HepG2 (cell line): ENCODE measurements around the gene ARHGEF12. TPM values are rescaled to one million over a fixed set of nuclear protein-coding genes. Genes with fewer than 3 reads are reported as not detected.

Experiments
- ATAC-seq: fragments of 200-7000 bp; cut with Tn5 transposase; 3 replicates; pipeline ENCODE4 v1.9.1; 2020; ENCODE audit warnings: mild to moderate bottlenecking, moderate library complexity
- BruUV-seq: library from RNA; stranded (reverse); fragments of 400-500 nt; replicated peaks from 2 replicates; lab custom pipeline; 2021; lab: Mats Ljungman, UMichigan
- CTCF ChIA-PET: fragments of 300-600 bp; formaldehyde crosslinking; extraction: SDS; loops from one replicate; lab custom pipeline; 2021; ENCODE audit warnings: low total read pairs, inconsistent platforms, low intra/inter-chr PET ratio; lab: Yijun Ruan, JAX
- POLR2A ChIA-PET: fragments of 350-600 bp; sonication (Branson Sonifier 250); formaldehyde crosslinking; loops from one replicate; lab custom pipeline; 2020; ENCODE audit warnings: antibody characterized with exemption, inconsistent platforms; lab: Yijun Ruan, JAX
- DNase-seq: peaks from one replicate; pipeline ENCODE4 v3.0.0-alpha.2; 2015; ENCODE audit warnings: low spot score
- FAIRE-seq: peaks from 3 replicates; lab custom pipeline; 2011; peaks lifted over from hg19 to GRCh38; lab: Jason Lieb, UNC
- H2AFZ ChIP-seq: one replicate; pipeline ENCODE4 v1.6.1; 2011; ENCODE audit warnings: low read length, inconsistent platforms
- H3K27ac ChIP-seq: fragments of 300-600 bp; 3 replicates; pipeline ENCODE4 v1.8.0; 2011; ENCODE audit warnings: mixed run types, mild to moderate bottlenecking, mixed read lengths, low read length, inconsistent platforms; ENCODE audit not compliant: insufficient read depth; ENCODE audit errors: extremely low read length
- H3K27me3 ChIP-seq, 2 experiments: fragments of 200-600 bp in 1 of 2; 2 replicates in 1 of 2; 3 replicates in 1 of 2; pipeline versions ENCODE4 v1.6.0 to v1.8.0; 2011; ENCODE audit warnings: low read length in 2 of 2, mild to moderate bottlenecking in 2 of 2, moderate library complexity in 2 of 2, inconsistent platforms in 1 of 2; ENCODE audit not compliant: insufficient read depth in 2 of 2, control insufficient read depth in 1 of 2
- H3K36me3 ChIP-seq, 2 experiments: fragments of 200-600 bp in 1 of 2; replicated peaks in 1 of 2; 2 replicates in 1 of 2; 3 replicates in 1 of 2; pipeline versions ENCODE4 v1.5.1 to v1.8.0; 2011; ENCODE audit warnings: low read length in 2 of 2, inconsistent platforms in 1 of 2; ENCODE audit not compliant: insufficient read depth in 2 of 2, control insufficient read depth in 1 of 2
- H3K4me1 ChIP-seq: 2 replicates; pipeline ENCODE4 v1.5.1; 2012; ENCODE audit warnings: low read length, inconsistent platforms; ENCODE audit not compliant: insufficient read depth
- H3K4me2 ChIP-seq: 2 replicates; pipeline ENCODE4 v1.6.0; 2011; ENCODE audit warnings: low read depth, low read length, inconsistent platforms
- H3K4me3 ChIP-seq, 3 experiments: fragments of 200-600 bp in 1 of 3; sonication (generic), shearing (Covaris generic) in 1 of 3; replicated peaks in 1 of 3; 2 replicates each; pipeline ENCODE4 v1.5.1; 2011 to 2016; ENCODE audit warnings: low read length in 3 of 3, inconsistent platforms in 2 of 3, low read depth in 2 of 3, mild to moderate bottlenecking in 2 of 3, control low read depth in 1 of 3, mixed read lengths in 1 of 3; ENCODE audit not compliant: insufficient read depth in 1 of 3
- H3K79me2 ChIP-seq: one replicate; pipeline ENCODE4 v1.6.1; 2011; ENCODE audit warnings: low read length, inconsistent platforms; ENCODE audit not compliant: insufficient read depth
- H3K9ac ChIP-seq: 2 replicates; pipeline ENCODE4 v1.6.0; 2011; ENCODE audit warnings: mild to moderate bottlenecking, low read depth, low read length, inconsistent platforms; ENCODE audit not compliant: insufficient read depth
- H3K9me3 ChIP-seq: 2 replicates; pipeline ENCODE4 v1.5.1; 2012; ENCODE audit warnings: mild to moderate bottlenecking, low read length
- H4K20me1 ChIP-seq: 2 replicates; pipeline ENCODE4 v1.6.0; 2011; ENCODE audit warnings: inconsistent platforms, mild to moderate bottlenecking, low read length, moderate library complexity; ENCODE audit not compliant: insufficient read depth
- BHLHE40 ChIP-seq: IDR thresholded peaks from 2 replicates; pipeline ENCODE4 v1.6.1; 2011; ENCODE audit warnings: low read length, improper control_type of control experiment
- GATAD2A ChIP-seq: IDR thresholded peaks from 2 replicates; pipeline ENCODE4 v1.6.1; 2016
- HMG20A ChIP-seq: IDR thresholded peaks from 2 replicates; pipeline ENCODE4 v1.6.1; 2016; ENCODE audit warnings: borderline replicate concordance
- MED13 ChIP-seq: sonication (generic); formaldehyde crosslinking; IDR thresholded peaks from 2 replicates; pipeline ENCODE4 v1.5.0; 2020; ENCODE audit warnings: missing genetic modification reagents
- MEIS1 ChIP-seq: sonication (generic); formaldehyde crosslinking; IDR thresholded peaks from 2 replicates; pipeline ENCODE4 v1.9.0; 2021; ENCODE audit warnings: mild to moderate bottlenecking, missing genetic modification reagents, moderate library complexity, borderline replicate concordance
- NBN ChIP-seq: fragments of 450-650 bp; conservative IDR thresholded peaks from 2 replicates; pipeline ENCODE4 v1.6.1; 2017
- SOX13 ChIP-seq, 3 experiments: fragments of 450-650 bp in 1 of 3; sonication (generic) in 1 of 3; formaldehyde crosslinking in 1 of 3; IDR thresholded peaks in 2 of 3; conservative IDR thresholded peaks in 1 of 3; 2 replicates each; pipeline versions ENCODE4 v1.5.0 to v1.6.1; 2016 to 2020; ENCODE audit warnings: antibody characterized with exemption in 1 of 3, mild to moderate bottlenecking in 1 of 3, missing compliant biosample characterization in 1 of 3, missing genetic modification reagents in 1 of 3, moderate library complexity in 1 of 3
- TBX3 ChIP-seq: fragments of 450-650 bp; IDR thresholded peaks from 2 replicates; pipeline ENCODE4 v1.6.1; 2017; ENCODE audit warnings: antibody characterized with exemption, mild to moderate bottlenecking, inconsistent platforms, borderline replicate concordance
- ZKSCAN1 ChIP-seq: fragments of 150-350 bp; IDR thresholded peaks from 2 replicates; pipeline ENCODE4 v1.6.1; 2014; ENCODE audit warnings: low read length
- ZNF260 ChIP-seq: sonication (generic); formaldehyde crosslinking; IDR thresholded peaks from 2 replicates; pipeline ENCODE4 v1.4.0; 2020; ENCODE audit warnings: missing genetic modification reagents, low read depth, mild to moderate bottlenecking, borderline replicate concordance
- ZNF362 ChIP-seq: sonication (generic); formaldehyde crosslinking; IDR thresholded peaks from 2 replicates; pipeline ENCODE4 v1.4.0; 2020; ENCODE audit warnings: missing genetic modification reagents, mild to moderate bottlenecking, borderline replicate concordance
- ZNF713 ChIP-seq: sonication (generic); formaldehyde crosslinking; IDR thresholded peaks from 2 replicates; pipeline ENCODE4 v1.4.0; 2020; ENCODE audit warnings: mild to moderate bottlenecking, missing genetic modification reagents
- ZNF724P ChIP-seq: sonication (generic); formaldehyde crosslinking; IDR thresholded peaks from 2 replicates; pipeline ENCODE4 v1.8.0; 2022; ENCODE audit warnings: missing genetic modification reagents, borderline replicate concordance
- ZSCAN21 ChIP-seq: sonication (generic); formaldehyde crosslinking; IDR thresholded peaks from 2 replicates; pipeline ENCODE4 v1.8.0; 2022; ENCODE audit warnings: mild to moderate bottlenecking, missing genetic modification reagents, moderate library complexity, borderline replicate concordance
- ZUFSP ChIP-seq: sonication (generic); formaldehyde crosslinking; IDR thresholded peaks from 2 replicates; pipeline ENCODE4 v1.9.0; 2021; ENCODE audit warnings: missing genetic modification reagents, mild to moderate bottlenecking, borderline replicate concordance
- ZXDC ChIP-seq: sonication (generic); formaldehyde crosslinking; IDR thresholded peaks from 2 replicates; pipeline ENCODE4 v1.5.0; 2020; ENCODE audit warnings: mild to moderate bottlenecking, missing genetic modification reagents
- WGBS: methylation state at CpG from one replicate; pipeline ENCODE4 v1.1.6; 2017; ENCODE audit warnings: low lambda C conversion rate; 5-methylcytosine and 5-hydroxymethylcytosine counted together
- in situ Hi-C: cut with HindIII; loops from 2 replicates; pipeline ENCODE4 v1.10.0; 2017; ENCODE audit warnings: low pct_unique_long_range_greater_than_20kb; ENCODE audit not compliant: extremely low pct_ligation_motif_present
- intact Hi-C: fragments of 100-400 bp; cut with micrococcal nuclease; formaldehyde crosslinking; loops from one replicate; pipeline ENCODE4 v1.10.0; 2022; ENCODE audit not compliant: unreplicated experiment
- polyA plus RNA-seq, 8 experiments: library from polyadenylated mRNA; depleted of rRNA in 3 of 8; stranded (reverse) in 7 of 8; unstranded in 1 of 8; fragments of >200 nt; fragmentation: Illumina TruSeq in 4 of 8; extraction: Trizol in 4 of 8; gene quantifications; 2 replicates each; pipeline versions ENCODE4 v1.2.1 to v1.2.3, GENCODE V29; 2011 to 2016; ENCODE audit warnings: low read depth in 4 of 8, missing spikeins in 1 of 8, mixed read lengths in 1 of 8; ENCODE audit not compliant: insufficient read depth in 1 of 8
- total RNA-seq, 5 experiments: library from RNA; depleted of rRNA; stranded (reverse); fragments of >200 nt; fragmentation: Illumina TruSeq; extraction: Trizol; gene quantifications; 2 replicates each; pipeline ENCODE4 v1.2.3, GENCODE V29; 2016; ENCODE audit warnings: low read depth in 1 of 5

The ARHGEF12 gene
- total and polyA plus RNA-seq, 2 of the 13 experiments (the other 11 are each of a cell fraction or from before 2014, with no cell fraction given), result 17.9 to 54.4 TPM

- peaks cover 6 to 62% of the 10 kb centered on the region in 2 experiments for H3K27me3 ChIP-seq
- 49% methylated on average over 25 of the region's 39 CpGs for WGBS
- in situ Hi-C loops (loop anchor here (10.0 kb wide), 1 partner anchor 288 kb away; no protein-coding TSS in a partner anchor), intact Hi-C loops (loop anchor here (10.0 kb wide), 2 partner anchors 288 to 408 kb away; no protein-coding TSS in a partner anchor)
- no TSS peak for BruUV-seq
- peak overlapping the region; percentile 59 for H3K4me2 ChIP-seq
- H3K27ac ChIP-seq, result no peak overlapping the region
- no peaks in the 10 kb centered on the region for H3K79me2 ChIP-seq
- ChIA-PET CTCF (no interaction called here), POLR2A (interaction anchor here (1.3 kb wide), 2 partner anchors 24 to 194 kb away, joined by 4 to 5 read pairs; no protein-coding TSS in a partner anchor)
- DNase-seq (peak; percentile 45), FAIRE-seq (no peak), ATAC-seq (peak; percentile 46)
- H4K20me1 ChIP-seq, result no peaks in the 10 kb centered on the region
- H3K36me3 ChIP-seq, result no peaks in the 10 kb centered on the region
- no peak overlapping the region for H3K9ac ChIP-seq
- peak overlapping the region in 1 of 3 experiments; percentile 17; a peak in 1 of 6 replicates for H3K4me3 ChIP-seq
- peaks cover 16% of the 10 kb centered on the region for H3K4me1 ChIP-seq
- H2AFZ ChIP-seq, result no peak overlapping the region
- H3K9me3 ChIP-seq, result no peaks in the 10 kb centered on the region
- TF ChIP-seq MEIS1 (CRISPR knock-in tag) (no peak), ZSCAN21 (CRISPR knock-in tag) (0 out of 2 replicates have a peak, but pooled peaks have one; percentile 39), BHLHE40 (0 out of 2 replicates have a peak, but pooled peaks have one; percentile 8), ZNF362 (CRISPR knock-in tag) (no peak), ZNF260 (CRISPR knock-in tag) (no peak), ZKSCAN1 (no peak), HMG20A (CRISPR knock-in tag) (no peak), ZXDC (CRISPR knock-in tag) (0 out of 2 replicates have a peak, but pooled peaks have one; percentile 36), SOX13 (IDR thresholded peaks at IDR 0.05) (no peak), SOX13 (CRISPR knock-in tag; conservative IDR thresholded peaks at IDR 0.05 in 1 of 2, IDR thresholded peaks at IDR 0.05 in 1 of 2) (peak in 1 of 2 experiments; percentile 49; a peak in 1 of 4 replicates), ZNF713 (no peak), ZNF724P (no peak), GATAD2A (CRISPR knock-in tag) (peak; percentile 15; the same call in 1 of the 2 replicates), ZUFSP (no peak), MED13 (CRISPR knock-in tag) (no peak), NBN (no peak), TBX3 (peak; percentile 51; the same call in 1 of the 2 replicates)
Measured at GRCh38 chr11:120516461-120517389, 180.5 kb downstream of the ARHGEF12 start.
